Fibroblast of lung (primary cell): ENCODE results near the gene RPS6KC1. TPM values are rescaled to one million over a fixed set of nuclear protein-coding genes. Genes with fewer than 3 reads are reported as not detected.

ENCODE experiments used
- DNase-seq, 2 donors: peaks; one replicate each; pipeline versions ENCODE4 v3.0.0 to v3.0.0-alpha.2; 2010; ENCODE audit warnings: low read depth in 2 of 2
- H2AFZ ChIP-seq: 2 replicates; pipeline ENCODE4 v1.5.1; 2012; ENCODE audit warnings: low read length, control low read depth, inconsistent platforms
- H3K27ac ChIP-seq: 2 replicates; pipeline ENCODE4 v1.5.1; 2011; ENCODE audit warnings: low read length, control low read depth; ENCODE audit not compliant: insufficient read depth
- H3K27me3 ChIP-seq: 2 replicates; pipeline ENCODE4 v1.5.1; 2011; ENCODE audit warnings: mild to moderate bottlenecking, low read length; ENCODE audit not compliant: control insufficient read depth, insufficient read depth
- H3K36me3 ChIP-seq: 2 replicates; pipeline ENCODE4 v1.5.1; 2011; ENCODE audit warnings: low read length; ENCODE audit not compliant: control insufficient read depth, insufficient read depth
- H3K4me1 ChIP-seq: 2 replicates; pipeline ENCODE4 v1.5.1; 2011; ENCODE audit warnings: low read length; ENCODE audit not compliant: control insufficient read depth, insufficient read depth; ENCODE audit errors: extremely low read depth
- H3K4me2 ChIP-seq: 2 replicates; pipeline ENCODE4 v1.5.1; 2011; ENCODE audit warnings: low read length, control low read depth; ENCODE audit not compliant: insufficient read depth; ENCODE audit errors: extremely low read depth
- H3K4me3 ChIP-seq, 4 experiments: fragments of 200-600 bp in 1 of 4; sonication (generic) in 1 of 4; replicated peaks in 1 of 4; 2 replicates each; pipeline ENCODE4 v1.5.1; 2011 to 2016; ENCODE audit warnings: low read length in 4 of 4, low read depth in 3 of 4, mild to moderate bottlenecking in 3 of 4, control low read depth in 2 of 4, inconsistent platforms in 1 of 4, mixed read lengths in 1 of 4; ENCODE audit not compliant: insufficient read depth in 1 of 4; ENCODE audit errors: control extremely low read depth in 1 of 4
- H3K79me2 ChIP-seq: 2 replicates; pipeline ENCODE4 v1.5.1; 2012; ENCODE audit warnings: mild to moderate bottlenecking, low read length, inconsistent platforms; ENCODE audit not compliant: control insufficient read depth, insufficient read depth
- H3K9ac ChIP-seq: 2 replicates; pipeline ENCODE4 v1.5.1; 2011; ENCODE audit warnings: mild to moderate bottlenecking, low read length, control low read depth; ENCODE audit not compliant: insufficient read depth
- H3K9me3 ChIP-seq: 2 replicates; pipeline ENCODE4 v1.5.1; 2012; ENCODE audit warnings: low read depth, low read length; ENCODE audit not compliant: control insufficient read depth, insufficient read depth
- H4K20me1 ChIP-seq: 2 replicates; pipeline ENCODE4 v1.5.1; 2011; ENCODE audit warnings: low read length; ENCODE audit not compliant: control insufficient read depth, insufficient read depth; ENCODE audit errors: extremely low read depth
- CTCF ChIP-seq, 2 donors: IDR thresholded peaks in 1 of 2; conservative IDR thresholded peaks in 1 of 2; 1 replicate in 1 of 2; 2 replicates in 1 of 2; pipeline ENCODE4 v1.5.1; 2011 to 2012; ENCODE audit warnings: low read length in 2 of 2, control low read depth in 1 of 2, inconsistent platforms in 1 of 2, low read depth in 1 of 2, mild to moderate bottlenecking in 1 of 2
- EZH2 ChIP-seq: IDR thresholded peaks from 2 replicates; pipeline ENCODE4 v1.5.1; 2012; ENCODE audit warnings: low read length, control low read depth, mild to moderate bottlenecking; ENCODE audit errors: missing control alignments
- polyA plus RNA-seq, 2 donors: library from polyadenylated mRNA; depleted of rRNA in 1 of 2; stranded (reverse) in 1 of 2; unstranded in 1 of 2; fragments of >200 nt; gene quantifications; 2 replicates each; pipeline ENCODE4 v1.2.1, GENCODE V29; 2011 to 2012; ENCODE audit warnings: missing spikeins in 1 of 2
- total RNA-seq: library from RNA; depleted of rRNA; stranded (reverse); fragments of >200 nt; gene quantifications from 2 replicates; pipeline ENCODE4 v1.2.1, GENCODE V29; 2014

RPS6KC1 gene
- total and polyA plus RNA-seq, 2 donors (not counting 1 experiment from before 2014, with no cell fraction given): 20.9 to 33.5 TPM

GRCh38 chr1:213166852-213167251, 115.8 kb downstream of the RPS6KC1 start:
- Histone ChIP-seq H3K36me3 (no peaks in the 10 kb centered on the region), H3K4me1 (no peaks in the 10 kb centered on the region), H4K20me1 (no peaks in the 10 kb centered on the region), H3K79me2 (no peaks in the 10 kb centered on the region), H2AFZ (no peak overlapping the region), H3K4me3 (no peak overlapping the region), H3K27me3 (no peaks in the 10 kb centered on the region), H3K27ac (no peak overlapping the region), H3K4me2 (no peak overlapping the region), H3K9ac (no peak overlapping the region), H3K9me3 (no peaks in the 10 kb centered on the region)
- TF ChIP-seq CTCF (conservative IDR thresholded peaks at IDR 0.05 in 1 of 2, IDR thresholded peaks at IDR 0.05 in 1 of 2; ENCODE audit: low read depth in 1 of 2, low read length in 2 of 2): no peak
- no peak for TF ChIP-seq EZH2
- no peak for DNase-seq

- H3K4me3 ChIP-seq: no peak overlapping the region
- no peaks in the 10 kb centered on the region for H4K20me1 ChIP-seq
- H3K4me2 ChIP-seq: no peak overlapping the region
- no peak for TF ChIP-seq CTCF (conservative IDR thresholded peaks at IDR 0.05 in 1 of 2, IDR thresholded peaks at IDR 0.05 in 1 of 2; ENCODE audit: low read depth in 1 of 2, low read length in 2 of 2)
- TF ChIP-seq EZH2: no peak
- no peaks in the 10 kb centered on the region for H3K79me2 ChIP-seq
- H2AFZ ChIP-seq: no peak overlapping the region
- DNase-seq: peak in 1 of 2 donors; percentile 68
- no peaks in the 10 kb centered on the region for H3K36me3 ChIP-seq
- H3K4me1 ChIP-seq: no peaks in the 10 kb centered on the region
- no peaks in the 10 kb centered on the region for H3K9me3 ChIP-seq
- H3K9ac ChIP-seq: no peak overlapping the region
- H3K27me3 ChIP-seq: no peaks in the 10 kb centered on the region
- H3K27ac ChIP-seq: no peak overlapping the region
These were observed 120.7 kb downstream of the RPS6KC1 start for GRCh38 chr1:213171711-213172110.

GRCh38 chr1:213176341-213176740, 125.3 kb downstream of the RPS6KC1 start:
- Histone ChIP-seq H3K27ac (no peak overlapping the region), H3K9ac (no peak overlapping the region), H3K36me3 (no peaks in the 10 kb centered on the region), H3K79me2 (no peaks in the 10 kb centered on the region), H3K27me3 (no peaks in the 10 kb centered on the region), H3K4me2 (no peak overlapping the region), H2AFZ (no peak overlapping the region), H4K20me1 (no peaks in the 10 kb centered on the region), H3K4me1 (no peaks in the 10 kb centered on the region), H3K4me3 (no peak overlapping the region), H3K9me3 (no peaks in the 10 kb centered on the region)
- no peak for DNase-seq
- TF ChIP-seq CTCF (conservative IDR thresholded peaks at IDR 0.05 in 1 of 2, IDR thresholded peaks at IDR 0.05 in 1 of 2; ENCODE audit: low read depth in 1 of 2, low read length in 2 of 2) (no peak), EZH2 (no peak)
